IMR-90 (cell line): ENCODE data around the gene GRSF1. TPM values are rescaled to one million over a fixed set of nuclear protein-coding genes. Genes with fewer than 3 reads are reported as not detected.

ENCODE experiments used
- ATAC-seq: fragments of 200-7000 bp; cut with Tn5 transposase; 2 replicates; pipeline ENCODE4 v1.9.1; 2020; ENCODE audit warnings: low read depth, mild to moderate bottlenecking, moderate library complexity
- BruUV-seq: library from RNA; stranded (reverse); fragments of 400-500 nt; replicated peaks from 2 replicates; lab custom pipeline; 2021; lab: Mats Ljungman, UMichigan
- CTCF ChIA-PET: fragments of 300-600 bp; formaldehyde crosslinking; extraction: SDS; loops from one replicate; lab custom pipeline; 2021; ENCODE audit warnings: antibody characterized with exemption; lab: Yijun Ruan, JAX
- POLR2A ChIA-PET: fragments of 300-600 bp; sonication (Branson Sonifier 250); formaldehyde crosslinking; loops from one replicate; lab custom pipeline; 2022; ENCODE audit warnings: antibody characterized with exemption; ENCODE audit not compliant: unreplicated experiment; lab: Charles Lee
- DNase-seq: peaks from one replicate; pipeline ENCODE4 v3.0.0; 2013
- H2AFZ ChIP-seq: replicated peaks from 2 replicates; pipeline ENCODE3; 2013; ENCODE audit warnings: low read length, mild to moderate bottlenecking; ENCODE audit not compliant: poor library complexity
- H2AK5ac ChIP-seq: 2 replicates; pipeline ENCODE4 v1.6.1; 2013; ENCODE audit warnings: low read depth, low read length, inconsistent platforms
- H2AK9ac ChIP-seq: replicated peaks from 2 replicates; pipeline ENCODE3; 2013; ENCODE audit warnings: mild to moderate bottlenecking, low read depth, low read length, moderate library complexity; ENCODE audit not compliant: poor library complexity
- H2BK120ac ChIP-seq: 2 replicates; pipeline ENCODE4 v1.6.1; 2013; ENCODE audit warnings: low read depth, low read length, inconsistent platforms
- H2BK15ac ChIP-seq: 3 replicates; pipeline ENCODE4 v1.6.1; 2013; ENCODE audit warnings: low read depth, low read length, inconsistent platforms
- H2BK20ac ChIP-seq: 2 replicates; pipeline ENCODE4 v1.6.1; 2013; ENCODE audit warnings: low read depth, mild to moderate bottlenecking, inconsistent platforms, low read length, moderate library complexity
- H2BK5ac ChIP-seq: 2 replicates; pipeline ENCODE4 v1.6.1; 2013; ENCODE audit warnings: mild to moderate bottlenecking, low read depth, low read length, inconsistent platforms; ENCODE audit not compliant: poor library complexity, severe bottlenecking
- H3K14ac ChIP-seq: replicated peaks from 2 replicates; pipeline ENCODE4 v1.6.1; 2013; ENCODE audit warnings: low read depth, low read length, inconsistent platforms
- H3K18ac ChIP-seq: 2 replicates; pipeline ENCODE4 v1.6.1; 2013; ENCODE audit warnings: low read depth, low read length, control low read depth
- H3K23ac ChIP-seq: 2 replicates; pipeline ENCODE4 v1.6.1; 2013; ENCODE audit warnings: low read depth, low read length, inconsistent platforms
- H3K27ac ChIP-seq: 2 replicates; pipeline ENCODE4 v1.5.1; 2013; ENCODE audit warnings: mild to moderate bottlenecking, control low read depth, low read length; ENCODE audit not compliant: insufficient read depth
- H3K27me3 ChIP-seq: 2 replicates; pipeline ENCODE4 v1.6.1; 2013; ENCODE audit warnings: low read length; ENCODE audit not compliant: control insufficient read depth, insufficient read depth
- H3K36me3 ChIP-seq: 2 replicates; pipeline ENCODE4 v1.6.1; 2013; ENCODE audit warnings: low read length, mixed read lengths; ENCODE audit not compliant: control insufficient read depth, insufficient read depth
- H3K4ac ChIP-seq: 2 replicates; pipeline ENCODE4 v1.6.1; 2013; ENCODE audit warnings: low read depth, low read length, inconsistent platforms
- H3K4me1 ChIP-seq: 2 replicates; pipeline ENCODE4 v1.6.1; 2013; ENCODE audit warnings: low read length, mixed read lengths; ENCODE audit not compliant: control insufficient read depth, insufficient read depth
- H3K4me2 ChIP-seq: 2 replicates; pipeline ENCODE4 v1.6.1; 2013; ENCODE audit warnings: low read depth, mild to moderate bottlenecking, control low read depth, low read length, moderate library complexity
- H3K4me3 ChIP-seq: 2 replicates; pipeline ENCODE4 v1.5.1; 2013; ENCODE audit warnings: low read depth, mild to moderate bottlenecking, control low read depth, low read length, moderate library complexity; ENCODE audit not compliant: insufficient read depth
- H3K56ac ChIP-seq: 2 replicates; pipeline ENCODE4 v1.6.1; 2013; ENCODE audit warnings: low read length, inconsistent platforms; ENCODE audit not compliant: insufficient read depth; ENCODE audit errors: extremely low read depth
- H3K79me1 ChIP-seq, 2 experiments: 2 replicates each; pipeline ENCODE4 v1.6.1; 2013; ENCODE audit warnings: low read length in 2 of 2, inconsistent platforms in 1 of 2, low read depth in 1 of 2
- H3K9ac ChIP-seq: 2 replicates; pipeline ENCODE4 v1.6.1; 2013; ENCODE audit warnings: low read depth, low read length, control low read depth
- H3K9me1 ChIP-seq: 2 replicates; pipeline ENCODE4 v1.6.1; 2013; ENCODE audit warnings: low read length, inconsistent platforms; ENCODE audit not compliant: insufficient read depth
- H3K9me3 ChIP-seq: 2 replicates; pipeline ENCODE4 v1.6.1; 2013; ENCODE audit warnings: low read length; ENCODE audit not compliant: control insufficient read depth, insufficient read depth
- H4K20me1 ChIP-seq: 2 replicates; pipeline ENCODE4 v1.6.1; 2013; ENCODE audit warnings: low read length, inconsistent platforms; ENCODE audit not compliant: insufficient read depth
- H4K5ac ChIP-seq: 2 replicates; pipeline ENCODE4 v1.6.1; 2013; ENCODE audit warnings: mild to moderate bottlenecking, low read depth, low read length, control low read depth
- H4K8ac ChIP-seq, 2 experiments: 2 replicates each; pipeline ENCODE4 v1.6.1; 2013; ENCODE audit warnings: low read depth in 2 of 2, low read length in 2 of 2, control low read depth in 1 of 2, inconsistent platforms in 1 of 2
- H4K91ac ChIP-seq: 2 replicates; pipeline ENCODE4 v1.6.1; 2013; ENCODE audit warnings: low read depth, low read length, inconsistent platforms; ENCODE audit not compliant: insufficient read depth
- BHLHE40 ChIP-seq: fragments of 150-350 bp; IDR thresholded peaks from 2 replicates; pipeline ENCODE4 v1.6.1; 2016; ENCODE audit warnings: mild to moderate bottlenecking, low read depth, low read length
- POLR2A ChIP-seq: IDR thresholded peaks from 2 replicates; pipeline ENCODE4 v1.6.1; 2012; ENCODE audit warnings: mild to moderate bottlenecking, low read depth, low read length
- WGBS, 2 experiments: methylation state at CpG; one replicate each; pipeline versions ENCODE4 v1.1.5 to v1.1.7; 2013; ENCODE audit warnings: missing lambda C conversion rate in 2 of 2; ENCODE audit not compliant: insufficient read length in 1 of 2; ENCODE audit errors: extremely low coverage in 2 of 2; 5-methylcytosine and 5-hydroxymethylcytosine counted together
- dilution Hi-C: fragments of 300-500 bp; cut with HindIII; formaldehyde crosslinking; loops from one replicate; pipeline ENCODE4 v1.14.3; 2018; ENCODE audit warnings: low sequenced_read_pairs; ENCODE audit not compliant: unreplicated experiment
- in situ Hi-C: fragments of 300-500 bp; cut with MboI; formaldehyde crosslinking; loops from 3 replicates; pipeline ENCODE4 v1.14.3; 2019; ENCODE audit warnings: low sequenced_read_pairs, inconsistent platforms, mixed read lengths
- intact Hi-C: fragments of 100-400 bp; cut with micrococcal nuclease; formaldehyde crosslinking; loops from 2 replicates; pipeline ENCODE4 v1.10.0; 2022
- polyA plus RNA-seq, 3 experiments: library from polyadenylated mRNA; depleted of rRNA; stranded (reverse); fragments of >200 nt; gene quantifications; 2 replicates each; pipeline ENCODE4 v1.2.3, GENCODE V29; 2012; ENCODE audit warnings: low replicate concordance in 1 of 3
- total RNA-seq: library from RNA; depleted of rRNA; stranded (reverse); fragments of >200 nt; gene quantifications from 2 replicates; pipeline ENCODE4 v1.2.3, GENCODE V29; 2012

Gene GRSF1
- total and polyA plus RNA-seq, 2 of the 4 experiments (the other 2 are of a cell fraction): 67.7 to 71.5 TPM

DNA sequence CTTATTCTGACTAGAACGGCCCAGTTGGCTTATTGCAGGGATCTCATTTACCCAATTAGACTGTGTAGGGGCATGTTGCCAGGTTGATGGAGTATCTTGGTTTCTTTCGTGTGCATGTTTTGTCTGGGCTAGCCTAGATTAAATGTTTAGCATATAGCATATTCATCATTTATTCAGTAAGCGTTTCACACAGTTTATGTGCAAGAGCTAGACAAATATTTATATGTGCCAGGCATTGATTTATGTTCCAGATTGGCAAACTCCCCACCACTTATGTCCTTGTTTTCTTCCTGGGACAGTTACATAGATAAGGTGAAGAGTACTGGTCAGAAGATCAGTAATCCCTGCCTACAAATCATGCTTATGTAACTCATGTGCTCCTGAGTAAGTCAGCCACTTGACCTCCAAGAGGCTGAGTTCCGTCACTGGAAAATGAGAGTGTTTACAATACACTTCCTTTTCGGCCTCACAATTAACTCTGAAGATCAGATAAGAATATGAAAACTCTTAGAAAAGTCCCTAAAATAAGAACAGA is 60.7 kb downstream of the GRSF1 start:
- H3K36me3 ChIP-seq: peaks cover 16% of the 10 kb centered on the region
- H3K79me1 ChIP-seq: no peaks in the 10 kb centered on the region
- no peaks in the 10 kb centered on the region for H3K27me3 ChIP-seq
- ChIA-PET CTCF (interaction anchor here (0.6 kb wide), 2 partner anchors 20 to 45 kb away, joined by 3 read pairs; no protein-coding TSS in a partner anchor), POLR2A (no interaction called here)
- H3K4me1 ChIP-seq: no peaks in the 10 kb centered on the region
- H3K23ac ChIP-seq: no peak overlapping the region
- peaks cover 3% of the 10 kb centered on the region; the same call in 1 of the 2 replicates for H3K9me1 ChIP-seq
- TF ChIP-seq POLR2A (no peak), BHLHE40 (peak; percentile 47)
- ATAC-seq (peak; percentile 88), DNase-seq (peak; percentile 92)
- H2AK9ac ChIP-seq: no peak overlapping the region
- WGBS, 2 experiments: no CpG with 5 or more reads among the region's 5 CpGs
- H2BK20ac ChIP-seq: no peak overlapping the region
- H3K9me3 ChIP-seq: no peaks in the 10 kb centered on the region
- no peak overlapping the region for H4K91ac ChIP-seq
- no peak overlapping the region for H4K5ac ChIP-seq
- H2BK120ac ChIP-seq: no peak overlapping the region
- no peak overlapping the region for H3K18ac ChIP-seq
- no peak overlapping the region for H3K4me2 ChIP-seq
- H2BK15ac ChIP-seq: no peak overlapping the region
- no peak overlapping the region for H3K56ac ChIP-seq
- H3K9ac ChIP-seq: no peak overlapping the region
- no peaks in the 10 kb centered on the region for H4K20me1 ChIP-seq
- in situ Hi-C loops: no loop called here
- no peak overlapping the region for H3K27ac ChIP-seq
- no TSS peak for BruUV-seq
- no peak overlapping the region for H2AK5ac ChIP-seq
- H3K14ac ChIP-seq: no peak overlapping the region
- no peak overlapping the region for H3K4me3 ChIP-seq
- H4K8ac ChIP-seq: no peak overlapping the region
- H2BK5ac ChIP-seq: no peak overlapping the region
- dilution Hi-C loops: no loop called here
- intact Hi-C loops: loop anchor here (5.0 to 10.0 kb wide), 2 partner anchors 72 to 174 kb away; no protein-coding TSS in a partner anchor
- H2AFZ ChIP-seq: no peak overlapping the region
- H3K4ac ChIP-seq: no peak overlapping the region
